SK-N-MC (cell line): ENCODE results near the gene SERGEF.

ENCODE experiments used
- EZH2 ChIP-seq: fragments of 200-600 bp; sonication (generic); IDR thresholded peaks from one replicate; pipeline ENCODE4 v1.6.1; 2017; ENCODE audit warnings: antibody characterized with exemption
- FOXP2 ChIP-seq: optimal IDR thresholded peaks from 2 replicates; pipeline ENCODE3; 2011; ENCODE audit warnings: mild to moderate bottlenecking, moderate library complexity; ENCODE audit not compliant: insufficient read depth; ENCODE audit errors: extremely low read length, control extremely low read depth
- POLR2AphosphoS5 ChIP-seq: IDR thresholded peaks from 2 replicates; pipeline ENCODE4 v1.6.1; 2012; ENCODE audit warnings: mild to moderate bottlenecking, low read depth, low read length, borderline replicate concordance

- TF ChIP-seq EZH2 (no peak), POLR2AphosphoS5 (no peak), FOXP2 (no peak)
Measured at GRCh38 chr11:17951685-17952388, 61.0 kb downstream of the SERGEF start.
